Adrenal gland (tissue), 5 donors: ENCODE results near the gene PELI2.

ENCODE experiments used
- POLR2A ChIP-seq, 2 donors: fragments of 450-650 bp; IDR thresholded peaks; one replicate each; pipeline ENCODE4 v1.6.1; 2017; ENCODE audit warnings: antibody characterized with exemption in 2 of 2, mild to moderate bottlenecking in 2 of 2, moderate library complexity in 1 of 2
- TF ChIP-seq, protein P1 (sequence below), 6 experiments: fragments of 450-650 bp in 4 of 6; fragments of 200-600 bp in 2 of 6; sonication (generic) in 1 of 6; IDR thresholded peaks; 1 replicate in 5 of 6; 2 replicates in 1 of 6; pipeline versions ENCODE4 v1.5.1 to v1.8.0; 2016 to 2021; ENCODE audit warnings: antibody characterized with exemption in 6 of 6, mild to moderate bottlenecking in 2 of 6, moderate library complexity in 1 of 6
- donor health status: DM: no; HTN: no; CAD: no.

DNA sequence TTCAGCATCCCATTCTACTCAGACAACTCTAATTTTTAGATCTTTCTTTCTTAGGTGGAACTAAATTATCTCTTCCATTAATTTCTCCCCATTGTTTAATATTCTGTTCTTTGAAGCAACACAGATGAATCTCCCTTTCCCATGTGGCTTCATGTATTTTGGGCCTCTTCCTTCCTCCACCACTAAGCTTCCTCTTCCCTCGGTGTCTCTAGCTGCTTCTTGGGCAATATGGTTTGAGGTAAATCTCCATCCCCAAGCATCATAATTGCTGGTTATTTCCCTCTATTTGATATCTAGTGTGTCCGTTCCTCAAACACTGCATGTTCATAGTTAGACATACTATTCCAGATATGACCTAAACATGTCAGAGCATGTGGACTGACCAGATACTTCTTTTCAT is 119.2 kb downstream of the PELI2 start:
- TF ChIP-seq, protein P1, sequence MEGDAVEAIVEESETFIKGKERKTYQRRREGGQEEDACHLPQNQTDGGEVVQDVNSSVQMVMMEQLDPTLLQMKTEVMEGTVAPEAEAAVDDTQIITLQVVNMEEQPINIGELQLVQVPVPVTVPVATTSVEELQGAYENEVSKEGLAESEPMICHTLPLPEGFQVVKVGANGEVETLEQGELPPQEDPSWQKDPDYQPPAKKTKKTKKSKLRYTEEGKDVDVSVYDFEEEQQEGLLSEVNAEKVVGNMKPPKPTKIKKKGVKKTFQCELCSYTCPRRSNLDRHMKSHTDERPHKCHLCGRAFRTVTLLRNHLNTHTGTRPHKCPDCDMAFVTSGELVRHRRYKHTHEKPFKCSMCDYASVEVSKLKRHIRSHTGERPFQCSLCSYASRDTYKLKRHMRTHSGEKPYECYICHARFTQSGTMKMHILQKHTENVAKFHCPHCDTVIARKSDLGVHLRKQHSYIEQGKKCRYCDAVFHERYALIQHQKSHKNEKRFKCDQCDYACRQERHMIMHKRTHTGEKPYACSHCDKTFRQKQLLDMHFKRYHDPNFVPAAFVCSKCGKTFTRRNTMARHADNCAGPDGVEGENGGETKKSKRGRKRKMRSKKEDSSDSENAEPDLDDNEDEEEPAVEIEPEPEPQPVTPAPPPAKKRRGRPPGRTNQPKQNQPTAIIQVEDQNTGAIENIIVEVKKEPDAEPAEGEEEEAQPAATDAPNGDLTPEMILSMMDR (IDR thresholded peaks at IDR 0.05): no peak
- no peak for TF ChIP-seq POLR2A (IDR thresholded peaks at IDR 0.05)
